H1 (cell line): ENCODE measurements around the gene FRRS1L. TPM values are rescaled to one million over a fixed set of nuclear protein-coding genes. Genes with fewer than 3 reads are reported as not detected.

ENCODE experiments used
- CBX5 ChIP-seq: fragments of 300-800, 300-1000 bp; sonication (generic); IDR thresholded peaks from 2 replicates; pipeline ENCODE4 v1.7.1; 2016; ENCODE audit warnings: antibody characterized with exemption, low read length, low read depth
- CTBP2 ChIP-seq: IDR thresholded peaks from 2 replicates; pipeline ENCODE4 v1.7.0; 2011; ENCODE audit warnings: borderline replicate concordance, mild to moderate bottlenecking, moderate library complexity, mixed read lengths, low read length; ENCODE audit not compliant: insufficient read depth, insufficient read length
- EZH2 ChIP-seq: fragments of 200-600 bp; sonication (generic); IDR thresholded peaks from 2 replicates; pipeline ENCODE4 v1.7.1; 2012; ENCODE audit warnings: low read depth, mild to moderate bottlenecking, moderate library complexity, low read length, inconsistent platforms; ENCODE audit not compliant: severe bottlenecking
- GTF2F1 ChIP-seq: IDR thresholded peaks from 2 replicates; pipeline ENCODE4 v1.6.1; 2012; ENCODE audit warnings: low read depth, low read length, improper control_type of control experiment, borderline replicate concordance
- JUN ChIP-seq: IDR thresholded peaks from 2 replicates; pipeline ENCODE4 v1.6.1; 2011; ENCODE audit warnings: low read depth, mild to moderate bottlenecking, improper control_type of control experiment, low read length
- KDM1A ChIP-seq: fragments of 200-600, 300-600 bp; sonication (generic); IDR thresholded peaks from 2 replicates; pipeline ENCODE4 v1.7.1; 2016; ENCODE audit warnings: mild to moderate bottlenecking, low read length, borderline replicate concordance
- NANOG ChIP-seq: IDR thresholded peaks from 2 replicates; pipeline ENCODE4 v1.6.1; 2011; ENCODE audit warnings: low read length, low read depth, mild to moderate bottlenecking, inconsistent platforms; ENCODE audit not compliant: insufficient read depth, poor library complexity, severe bottlenecking
- RBBP5 ChIP-seq: IDR thresholded peaks from 2 replicates; pipeline ENCODE4 v1.7.1; 2012; ENCODE audit warnings: low read depth, mild to moderate bottlenecking, inconsistent platforms, low read length, moderate library complexity, borderline replicate concordance
- polyA plus RNA-seq, 7 experiments: library from polyadenylated mRNA; depleted of rRNA in 3 of 7; stranded (reverse) in 5 of 7; unstranded in 2 of 7; fragments of >200 nt in 5 of 7; fragments of 200-250 nt in 2 of 7; gene quantifications; 1 replicate in 5 of 7; 2 replicates in 1 of 7; 4 replicates in 1 of 7; pipeline versions ENCODE4 v1.2.1 to v1.2.3, GENCODE V29; 2011 to 2013; ENCODE audit warnings: missing spikeins in 2 of 7, mixed read lengths in 2 of 7
- total RNA-seq: library from RNA; stranded (reverse); fragmentation: NEBNext Ultra II Directional; extraction: Animal tissue kit (Norgen Biotek cat#: 25700); gene quantifications from 2 replicates; pipeline ENCODE4 v1.2.1, GENCODE V29; 2021

Gene FRRS1L
- total and polyA plus RNA-seq, 2 of the 8 experiments (the other 6 are each of a cell fraction or from before 2014, with no cell fraction given): 1.0 to 2.2 TPM

DNA sequence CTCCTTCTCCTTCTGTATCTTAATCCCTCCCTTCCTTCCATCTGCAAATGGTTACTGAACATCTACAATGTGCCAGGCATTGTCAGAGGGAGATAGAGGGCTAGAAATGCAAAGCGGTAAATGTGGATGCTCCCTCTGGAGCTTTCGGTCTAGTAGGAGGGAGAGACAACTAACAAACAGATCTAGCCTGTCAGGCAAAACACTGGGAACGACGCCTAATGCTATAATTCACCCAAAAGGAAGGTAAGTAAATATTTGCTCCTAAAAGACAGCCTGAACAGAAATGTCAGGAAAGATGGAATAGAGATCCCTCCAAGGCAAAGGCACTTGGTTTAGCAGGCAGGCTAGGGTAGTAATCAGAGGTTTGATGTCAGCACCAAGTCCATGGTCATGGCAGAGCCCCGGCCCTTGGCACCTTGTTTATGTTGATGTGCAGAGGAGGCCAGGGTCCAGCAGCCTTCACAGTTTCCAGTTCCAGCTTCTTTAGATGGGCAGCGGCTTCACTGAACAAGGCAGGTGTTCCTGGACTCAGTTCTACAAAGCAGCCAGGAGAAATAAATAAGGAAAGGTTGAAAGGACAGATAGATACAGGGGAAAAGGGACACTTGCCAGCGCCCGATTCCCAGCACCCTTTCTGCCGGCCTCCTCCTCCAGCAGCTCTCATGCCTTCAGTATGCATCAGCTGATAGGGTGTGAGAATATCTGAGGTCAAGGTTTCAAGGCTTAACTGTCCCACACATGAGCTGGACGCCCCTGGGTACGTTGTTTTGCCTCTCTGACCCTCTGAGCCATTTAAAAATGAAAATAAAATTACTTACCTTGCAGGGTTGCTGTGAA is 46.5 kb upstream of the FRRS1L start (continued):
- no peak for TF ChIP-seq NANOG
- TF ChIP-seq CBX5: no peak
- TF ChIP-seq RBBP5: no peak
- no peak for TF ChIP-seq GTF2F1
- no peak for TF ChIP-seq CTBP2
- no peak for TF ChIP-seq JUN
- no peak for TF ChIP-seq KDM1A
- TF ChIP-seq EZH2: no peak
